Vagina (tissue), 2 donors: Measurements from ENCODE around the gene BCLAF1. TPM values are rescaled to one million over a fixed set of nuclear protein-coding genes. Genes with fewer than 3 reads are reported as not detected.
A peak's percentile ranks its signal among the peaks of the same experiment; 100 is the strongest.
"Not testable (repeated sequence)": the region's sequence is repeated elsewhere in the genome, so short reads cannot be mapped to it uniquely, and the experiment has no call there.

Experiments
- DNase-seq, 2 donors: peaks; one replicate each; pipeline ENCODE4 v3.0.0-alpha.2; 2017; ENCODE audit errors: extremely low spot score in 2 of 2
- H3K27ac ChIP-seq: fragments of 200-600 bp; sonication (generic); one replicate; pipeline ENCODE4 v1.5.1; 2019
- H3K27me3 ChIP-seq: fragments of 200-600 bp; sonication (generic); one replicate; pipeline ENCODE4 v1.5.1; 2019
- H3K36me3 ChIP-seq, 2 donors: fragments of 200-600 bp; sonication (generic); one replicate each; pipeline ENCODE4 v1.5.1; 2017 to 2019
- H3K4me1 ChIP-seq: fragments of 200-600 bp; sonication (generic); one replicate; pipeline ENCODE4 v1.5.1; 2019
- H3K4me3 ChIP-seq, 2 donors: fragments of 200-600 bp; sonication (generic); 1 replicate in 1 of 2; 2 replicates in 1 of 2; pipeline ENCODE4 v1.5.1; 2016 to 2019
- H3K9me3 ChIP-seq: fragments of 200-600 bp; sonication (generic); one replicate; pipeline ENCODE4 v1.5.1; 2019
- CTCF ChIP-seq, 3 experiments: fragments of 450-650 bp in 2 of 3; fragments of 200-600 bp in 1 of 3; sonication (generic) in 1 of 3; IDR thresholded peaks; one replicate each; pipeline ENCODE4 v1.5.1; 2017 to 2019; ENCODE audit warnings: antibody characterized with exemption in 3 of 3, mild to moderate bottlenecking in 2 of 3, moderate library complexity in 2 of 3
- POLR2A ChIP-seq, 2 donors: fragments of 450-650 bp; IDR thresholded peaks; one replicate each; pipeline ENCODE4 v1.6.1; 2017; ENCODE audit warnings: antibody characterized with exemption in 2 of 2, mild to moderate bottlenecking in 2 of 2, moderate library complexity in 2 of 2
- POLR2AphosphoS5 ChIP-seq, 2 donors: sonication (generic); formaldehyde crosslinking; IDR thresholded peaks; one replicate each; pipeline ENCODE4 v1.9.0; 2017; ENCODE audit warnings: antibody characterized with exemption in 2 of 2, mild to moderate bottlenecking in 2 of 2, low read depth in 1 of 2; ENCODE audit not compliant: insufficient read depth in 1 of 2
- intact Hi-C: fragments of 100-400 bp; cut with DNase I; formaldehyde crosslinking; loops from one replicate; pipeline ENCODE4 v1.15.1; 2023
- total RNA-seq: library from RNA; depleted of rRNA; stranded (reverse); fragments of >200 nt; gene quantifications from one replicate; pipeline ENCODE4 v1.2.3, GENCODE V29; 2016

BCLAF1 gene
- total RNA-seq, 1 donor from 2014 or later, result 97.0 TPM

- no peak for DNase-seq
- intact Hi-C loops, result loop anchor here (5.0 kb wide), 1 partner anchor 689 kb away; no protein-coding TSS in a partner anchor
- Histone ChIP-seq H3K36me3 (no peaks in the 10 kb centered on the region), H3K27ac (no peak overlapping the region), H3K4me1 (no peaks in the 10 kb centered on the region), H3K4me3 (peak overlapping the region in 1 of 2 donors; percentile 4), H3K27me3 (no peaks in the 10 kb centered on the region), H3K9me3 (no peaks in the 10 kb centered on the region)
- TF ChIP-seq POLR2AphosphoS5 (IDR thresholded peaks at IDR 0.05; ENCODE audit: insufficient read depth in 1 of 2, low read depth in 1 of 2), result peak in 1 of 2 donors; percentile 53
- peak; percentile 94 to 99 (median 98) for TF ChIP-seq CTCF (IDR thresholded peaks at IDR 0.05)
- TF ChIP-seq POLR2A (IDR thresholded peaks at IDR 0.05), result no peak
Observed at GRCh38 chr6:136226027-136226673, 63.5 kb downstream of the BCLAF1 start.

- intact Hi-C loops, result loop anchor here (5.0 kb wide), 1 partner anchor 688 kb away; no protein-coding TSS in a partner anchor
- Histone ChIP-seq H3K4me3 (no peak overlapping the region), H3K4me1 (no peaks in the 10 kb centered on the region), H3K27ac (no peak overlapping the region), H3K9me3 (no peaks in the 10 kb centered on the region), H3K36me3 (no peaks in the 10 kb centered on the region), H3K27me3 (no peaks in the 10 kb centered on the region)
- no peak for TF ChIP-seq POLR2A (IDR thresholded peaks at IDR 0.05)
- TF ChIP-seq POLR2AphosphoS5 (IDR thresholded peaks at IDR 0.05; ENCODE audit: insufficient read depth in 1 of 2, low read depth in 1 of 2), result no peak
- TF ChIP-seq CTCF (IDR thresholded peaks at IDR 0.05), result no peak
- no peak for DNase-seq
Observed at GRCh38 chr6:136225496-136225895, 64.2 kb downstream of the BCLAF1 start.

GRCh38 chr6:136224974-136225373 is 64.7 kb downstream of the BCLAF1 start:
- not testable (repeated sequence) for H3K27me3 ChIP-seq
- intact Hi-C loops, result loop anchor here (5.0 kb wide), 1 partner anchor 688 kb away; no protein-coding TSS in a partner anchor

GRCh38 chr6:136216503-136217401 is 72.9 kb downstream of the BCLAF1 start:
- TF ChIP-seq POLR2A (IDR thresholded peaks at IDR 0.05), result no peak
- TF ChIP-seq POLR2AphosphoS5 (IDR thresholded peaks at IDR 0.05; ENCODE audit: insufficient read depth in 1 of 2, low read depth in 1 of 2), result no peak
- TF ChIP-seq CTCF (IDR thresholded peaks at IDR 0.05), result no peak
- DNase-seq, result no peak
- Histone ChIP-seq H3K4me1 (no peaks in the 10 kb centered on the region), H3K27me3 (no peaks in the 10 kb centered on the region), H3K4me3 (no peak overlapping the region), H3K9me3 (no peaks in the 10 kb centered on the region), H3K36me3 (no peaks in the 10 kb centered on the region), H3K27ac (no peak overlapping the region)
- intact Hi-C loops, result no loop called here

More at GRCh38 chr6:136224974-136225373, 64.7 kb downstream of the BCLAF1 start:
- H3K9me3 ChIP-seq, H3K36me3 ChIP-seq, DNase-seq, H3K4me1 ChIP-seq, H3K27ac ChIP-seq, H3K4me3 ChIP-seq: not testable (repeated sequence)

GRCh38 chr6:136213853-136214252 is 75.8 kb downstream of the BCLAF1 start:
- Histone ChIP-seq H3K4me3 (no peak overlapping the region), H3K4me1 (no peaks in the 10 kb centered on the region), H3K27me3 (no peaks in the 10 kb centered on the region), H3K9me3 (no peaks in the 10 kb centered on the region), H3K36me3 (no peaks in the 10 kb centered on the region), H3K27ac (no peak overlapping the region)
- intact Hi-C loops, result no loop called here
- no peak for TF ChIP-seq POLR2AphosphoS5 (IDR thresholded peaks at IDR 0.05; ENCODE audit: insufficient read depth in 1 of 2, low read depth in 1 of 2)
- no peak for TF ChIP-seq CTCF (IDR thresholded peaks at IDR 0.05)
- TF ChIP-seq POLR2A (IDR thresholded peaks at IDR 0.05), result no peak
- DNase-seq, result no peak
